Pancreas (tissue), 10 donors: ENCODE measurements around the gene PNO1. TPM values are rescaled to one million over a fixed set of nuclear protein-coding genes. Genes with fewer than 3 reads are reported as not detected.

ENCODE experiments used
- ATAC-seq, 4 donors: fragments of 200-7000 bp; cut with Tn5 transposase; one replicate each; pipeline versions ENCODE4 v1.8.0 to v1.9.1; 2020; ENCODE audit warnings: mild to moderate bottlenecking in 4 of 4, moderate library complexity in 4 of 4
- DNase-seq, 6 donors: peaks; one replicate each; pipeline ENCODE4 v3.0.0-alpha.2; 2020
- FAIRE-seq: peaks from 2 replicates; lab custom pipeline; 2012; peaks lifted over from hg19 to GRCh38; lab: Jason Lieb, UNC
- H3K27ac ChIP-seq, 4 donors: fragments of 200-600 bp; sonication (generic); 1 replicate in 3 of 4; 2 replicates in 1 of 4; pipeline versions ENCODE4 v1.5.0 to v1.8.0; 2020
- H3K27me3 ChIP-seq, 4 donors: fragments of 200-600 bp; one replicate each; pipeline ENCODE4 v1.8.0; 2021
- H3K36me3 ChIP-seq, 3 donors: fragments of 200-600 bp; sonication (generic) in 1 of 3; one replicate each; pipeline versions ENCODE4 v1.5.0 to v1.8.0; 2020 to 2021
- H3K4me1 ChIP-seq, 3 donors: fragments of 200-600 bp; one replicate each; pipeline ENCODE4 v1.8.0; 2021
- H3K4me3 ChIP-seq, 4 donors: fragments of 200-600 bp; sonication (generic) in 2 of 4; one replicate each; pipeline versions ENCODE4 v1.5.0 to v1.8.0; 2020 to 2021
- H3K9me3 ChIP-seq, 4 donors: fragments of 200-600 bp; one replicate each; pipeline ENCODE4 v1.8.0; 2021
- CTCF ChIP-seq, 4 donors: fragments of 200-600 bp; sonication (generic) in 3 of 4; IDR thresholded peaks; one replicate each; pipeline versions ENCODE4 v1.5.0 to v1.8.0; 2021; ENCODE audit warnings: antibody characterized with exemption in 4 of 4
- WGBS, 2 donors: extraction: QIAGEN DNeasy Blood & Tissue Kit; methylation state at CpG; one replicate each; pipeline ENCODE4 v1.1.7; 2013; 5-methylcytosine and 5-hydroxymethylcytosine counted together
- intact Hi-C, 3 donors: fragments of 100-400 bp; cut with DNase I; formaldehyde crosslinking; loops; one replicate each; pipeline versions ENCODE4 v1.11.1 to v1.14.2; 2022
- polyA plus RNA-seq, 2 donors: library from polyadenylated mRNA; stranded (reverse); fragments of 200-250 nt; gene quantifications; one replicate each; pipeline ENCODE4 v1.2.3, GENCODE V29; 2013
- total RNA-seq, 6 donors: library from RNA; stranded (reverse); fragmentation: NEBNext Ultra II Directional in 4 of 6; extraction: Animal tissue kit (Norgen Biotek cat#: 25700) in 4 of 6; gene quantifications; one replicate each; pipeline versions ENCODE4 v1.2.1 to v1.2.4, GENCODE V29; 2021 to 2023
- donor health status: healthy with polysubstance abuse.
- donor health status: DM: no; HTN: no; CAD: no; lungs with moderate emphysema.
- donor health status: DM: no; HTN: no; CAD: no.
- donor health status: control.
- donor health status: control.
- donor health status: Bipolar disorder and iron deficiency.
- donor health status: DM: yes; HTN: yes; CAD: no.
- donor health status: DM: no; HTN: no; CAD: no.
- donor health status: DM: no; HTN: no; CAD: no.
- donor health status: DM: yes; HTN: yes; CAD: no.

PNO1 gene
- total and polyA plus RNA-seq, 8 donors, result 3.5 to 8.2 (median 5.3) TPM

DNA sequence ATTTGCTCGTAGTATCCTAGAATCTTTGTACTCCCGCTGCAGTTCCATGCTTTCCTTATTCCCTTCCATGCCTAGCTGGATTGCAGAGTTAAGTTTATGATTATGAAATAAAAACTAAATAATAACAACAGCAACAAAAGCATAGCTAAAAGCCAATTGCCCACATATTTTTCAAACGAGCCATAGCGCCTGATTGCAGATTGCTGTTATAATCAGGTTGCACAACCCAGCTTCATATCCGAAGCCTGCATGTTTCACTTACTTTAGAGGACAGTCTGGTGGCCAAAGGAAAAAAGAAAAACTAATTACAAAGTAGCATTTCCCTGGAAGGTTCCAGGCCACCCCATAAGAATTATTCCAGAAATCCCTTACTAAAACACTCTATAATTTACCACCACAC, 31.9 kb upstream of the PNO1 start:
- H3K4me3 ChIP-seq, result no peak overlapping the region
- intact Hi-C loops, result loop anchor here in 2 of 3 donors (10.0 kb wide), 2 partner anchors 159 to 319 kb away; no protein-coding TSS in a partner anchor
- peaks cover 0 to 3% (median 0%) of the 10 kb centered on the region in 3 donors for H3K4me1 ChIP-seq
- H3K9me3 ChIP-seq, result no peaks in the 10 kb centered on the region
- no peak overlapping the region for H3K27ac ChIP-seq
- no peaks in the 10 kb centered on the region for H3K36me3 ChIP-seq
- WGBS, 2 donors, result 76 to 89% methylated on average over 5 of the region's 5 CpGs
- no peak for TF ChIP-seq CTCF (IDR thresholded peaks at IDR 0.05)
- FAIRE-seq (no peak), ATAC-seq (no peak), DNase-seq (no peak)
- no peaks in the 10 kb centered on the region for H3K27me3 ChIP-seq

DNA sequence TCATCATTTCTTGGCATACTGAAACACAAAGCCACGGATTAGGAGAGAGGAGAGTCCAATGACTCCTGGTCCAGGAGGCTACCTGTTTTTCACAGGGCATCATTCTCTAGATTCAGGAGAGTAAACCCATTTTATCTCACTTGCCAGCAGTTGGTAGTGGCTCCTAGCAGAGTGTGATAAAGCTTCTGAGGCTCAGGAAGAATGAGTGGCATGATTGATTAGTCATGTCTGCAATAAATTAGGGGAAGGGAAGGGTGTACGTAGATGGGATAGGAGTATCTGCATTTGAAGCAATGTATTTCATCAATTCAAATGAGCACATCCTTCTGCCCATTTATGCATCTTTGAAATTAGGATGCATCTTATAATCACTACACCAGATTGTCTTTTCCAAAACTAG, 31.1 kb upstream of the PNO1 start:
- H3K9me3 ChIP-seq, result no peaks in the 10 kb centered on the region
- H3K36me3 ChIP-seq, result no peaks in the 10 kb centered on the region
- DNase-seq (no peak), ATAC-seq (no peak), FAIRE-seq (no peak)
- H3K4me3 ChIP-seq, result no peak overlapping the region
- WGBS, 2 donors, result 70 to 81% methylated on average over 2 of the region's 2 CpGs
- intact Hi-C loops, result loop anchor here in 2 of 3 donors (10.0 kb wide), 2 partner anchors 158 to 318 kb away; no protein-coding TSS in a partner anchor
- H3K4me1 ChIP-seq, result peaks cover 0 to 3% (median 0%) of the 10 kb centered on the region in 3 donors
- no peak for TF ChIP-seq CTCF (IDR thresholded peaks at IDR 0.05)
- no peak overlapping the region for H3K27ac ChIP-seq
- no peaks in the 10 kb centered on the region for H3K27me3 ChIP-seq

DNA sequence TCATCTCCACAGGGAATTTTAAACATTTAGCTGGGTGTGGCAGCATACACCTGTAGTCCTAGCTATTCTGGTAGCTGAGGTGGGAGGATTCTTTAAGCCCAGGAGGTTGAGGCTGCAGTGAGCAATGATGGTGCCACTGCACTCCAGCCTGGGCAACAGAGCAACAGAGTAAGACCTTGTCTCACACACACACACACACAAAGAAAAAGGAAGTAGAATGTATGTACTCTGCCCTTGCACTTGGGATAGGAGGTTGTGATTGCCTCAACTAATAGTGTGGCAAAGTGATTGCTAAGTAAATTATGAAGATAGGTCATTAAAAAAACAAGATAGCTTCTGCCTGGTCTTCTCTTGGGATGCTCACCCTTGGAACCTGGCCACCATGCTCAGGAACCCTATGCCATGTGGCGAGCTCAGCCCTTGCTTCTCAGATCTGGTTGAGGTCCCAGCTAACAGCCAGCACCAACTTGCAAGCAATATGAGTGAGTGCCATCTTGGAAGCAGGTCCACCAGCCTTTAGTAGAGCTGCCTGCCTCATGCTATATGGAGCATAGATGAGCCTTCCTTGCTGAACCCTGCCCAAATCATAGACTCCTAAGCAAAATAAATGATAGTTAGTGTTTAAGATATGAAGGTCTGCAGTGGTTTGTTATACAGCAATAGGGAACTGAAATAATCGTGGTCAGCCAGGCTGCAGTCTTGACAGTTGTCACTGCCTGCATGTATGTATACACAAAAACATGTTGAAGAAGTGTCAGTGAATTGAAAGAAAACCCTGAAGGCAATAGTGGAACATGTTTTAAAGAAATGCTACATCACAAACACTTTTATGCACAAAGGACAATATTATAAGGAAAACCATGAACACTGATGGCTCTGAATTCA, 30.1 kb upstream of the PNO1 start:
- DNase-seq (no peak), FAIRE-seq (no peak), ATAC-seq (no peak)
- Histone ChIP-seq H3K4me1 (no peaks in the 10 kb centered on the region), H3K4me3 (no peak overlapping the region), H3K27ac (no peak overlapping the region), H3K27me3 (no peaks in the 10 kb centered on the region), H3K36me3 (no peaks in the 10 kb centered on the region), H3K9me3 (no peaks in the 10 kb centered on the region)
- WGBS, 2 donors, result 75 to 93% methylated on average over 2 of the region's 2 CpGs
- TF ChIP-seq CTCF (IDR thresholded peaks at IDR 0.05), result no peak
- intact Hi-C loops, result loop anchor here in 2 of 3 donors (10.0 kb wide), 2 partner anchors 157 to 317 kb away; no protein-coding TSS in a partner anchor

DNA sequence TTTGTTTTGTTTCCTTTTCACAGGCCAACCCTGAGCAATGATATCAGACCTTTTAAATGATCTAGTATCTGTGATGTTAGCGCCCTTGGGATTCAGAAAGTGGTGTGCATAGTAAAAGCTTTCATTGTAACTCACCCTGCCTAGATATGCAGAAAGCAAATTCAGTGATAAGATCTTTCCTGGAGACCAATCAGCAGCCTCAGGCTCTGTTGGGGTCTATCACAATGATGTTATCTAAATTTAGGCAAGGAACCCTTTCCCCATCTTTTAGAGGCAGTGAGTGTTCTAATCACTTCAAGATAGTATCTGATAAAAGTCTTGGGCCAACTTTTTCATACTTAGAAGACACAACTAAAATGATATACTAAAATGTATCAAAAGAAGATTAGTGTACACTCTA, 23.6 kb upstream of the PNO1 start:
- FAIRE-seq, result no peak
- no peaks in the 10 kb centered on the region for H3K36me3 ChIP-seq
- no peak for ATAC-seq

More for the DNA sequence above, 23.6 kb upstream of the PNO1 start:
- 95 to 100% methylated on average over 1 of the region's 1 CpG for WGBS, 2 donors
- intact Hi-C loops, result no loop called here
- no peak for TF ChIP-seq CTCF (IDR thresholded peaks at IDR 0.05)
- Histone ChIP-seq H3K27ac (no peak overlapping the region), H3K27me3 (no peaks in the 10 kb centered on the region), H3K4me1 (no peaks in the 10 kb centered on the region), H3K4me3 (no peak overlapping the region), H3K9me3 (no peaks in the 10 kb centered on the region)
- DNase-seq, result no peak
